ENCODE data around the gene RAB37.

- TF ChIP-seq ZNF433 (tag by site-specific recombination; IDR thresholded peaks at IDR 0.05; ENCODE audit: low read depth) (no peak), CTCF (tag by site-specific recombination; IDR thresholded peaks at IDR 0.05) (no peak; the same call in 1 of the 2 replicates), ZNF121 (tag by site-specific recombination; IDR thresholded peaks at IDR 0.05) (no peak), ZSCAN23 (tag by site-specific recombination; IDR thresholded peaks at IDR 0.05) (no peak), ZNF157 (tag by site-specific recombination; IDR thresholded peaks at IDR 0.05) (no peak), ZNF513 (tag by site-specific recombination; IDR thresholded peaks at IDR 0.05) (no peak)
- TF ChIP-seq, protein P1, sequence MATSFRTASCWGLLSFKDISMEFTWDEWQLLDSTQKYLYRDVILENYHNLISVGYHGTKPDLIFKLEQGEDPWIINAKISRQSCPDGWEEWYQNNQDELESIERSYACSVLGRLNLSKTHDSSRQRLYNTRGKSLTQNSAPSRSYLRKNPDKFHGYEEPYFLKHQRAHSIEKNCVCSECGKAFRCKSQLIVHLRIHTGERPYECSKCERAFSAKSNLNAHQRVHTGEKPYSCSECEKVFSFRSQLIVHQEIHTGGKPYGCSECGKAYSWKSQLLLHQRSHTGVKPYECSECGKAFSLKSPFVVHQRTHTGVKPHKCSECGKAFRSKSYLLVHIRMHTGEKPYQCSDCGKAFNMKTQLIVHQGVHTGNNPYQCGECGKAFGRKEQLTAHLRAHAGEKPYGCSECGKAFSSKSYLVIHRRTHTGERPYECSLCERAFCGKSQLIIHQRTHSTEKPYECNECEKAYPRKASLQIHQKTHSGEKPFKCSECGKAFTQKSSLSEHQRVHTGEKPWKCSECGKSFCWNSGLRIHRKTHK (tag by site-specific recombination; IDR thresholded peaks at IDR 0.05), result no peak
Measured at GRCh38 chr17:74728702-74729075, 8.4 kb upstream of the RAB37 start.

Measured in HEK293 (cell line).